Natural killer cell (primary cell): Measurements from ENCODE around the gene SPCS1. TPM values are rescaled to one million over a fixed set of nuclear protein-coding genes. Genes with fewer than 3 reads are reported as not detected.

ENCODE experiments used
- ATAC-seq, 3 donors: fragments of 150-1000 bp in 2 of 3; fragments of 200-7000 bp in 1 of 3; cut with Tn5 transposase; 1 replicate in 1 of 3; 2 replicates in 2 of 3; pipeline ENCODE4 v1.10.0; 2021; ENCODE audit warnings: mild to moderate bottlenecking in 2 of 3, moderate library complexity in 2 of 3
- DNase-seq, 2 donors: peaks; one replicate each; pipeline versions ENCODE4 v3.0.0 to v3.0.0-alpha.2; 2013 to 2021; ENCODE audit warnings: mixed read lengths in 1 of 2
- H3K27ac ChIP-seq: one replicate; pipeline ENCODE4 v1.5.1; 2013; ENCODE audit warnings: mild to moderate bottlenecking, low read length
- H3K27me3 ChIP-seq: one replicate; pipeline ENCODE4 v1.6.1; 2013; ENCODE audit warnings: low read length; ENCODE audit not compliant: control insufficient read depth, insufficient read depth
- H3K36me3 ChIP-seq: one replicate; pipeline ENCODE4 v1.6.1; 2013; ENCODE audit warnings: low read length; ENCODE audit not compliant: control insufficient read depth, insufficient read depth
- H3K4me1 ChIP-seq: one replicate; pipeline ENCODE4 v1.6.1; 2013; ENCODE audit warnings: low read length; ENCODE audit not compliant: control insufficient read depth, insufficient read depth
- H3K4me3 ChIP-seq: one replicate; pipeline ENCODE4 v1.5.1; 2013; ENCODE audit warnings: low read length
- H3K9me3 ChIP-seq: one replicate; pipeline ENCODE4 v1.6.1; 2013; ENCODE audit warnings: low read length; ENCODE audit not compliant: control insufficient read depth, insufficient read depth
- H3K27ac Mint-ChIP-seq, 2 donors: one replicate each; pipeline ENCODE4 v1.8.0; 2022; ENCODE audit warnings: mild to moderate bottlenecking in 2 of 2, mixed read lengths in 2 of 2, moderate library complexity in 1 of 2
- H3K27me3 Mint-ChIP-seq, 2 donors: one replicate each; pipeline ENCODE4 v1.8.0; 2022; ENCODE audit warnings: low read depth in 2 of 2, mixed read lengths in 2 of 2
- H3K36me3 Mint-ChIP-seq: one replicate; pipeline ENCODE4 v1.8.0; 2022; ENCODE audit warnings: mixed read lengths
- H3K4me1 Mint-ChIP-seq, 2 donors: one replicate each; pipeline ENCODE4 v1.8.0; 2022; ENCODE audit warnings: mixed read lengths in 2 of 2
- H3K4me3 Mint-ChIP-seq: one replicate; pipeline ENCODE4 v1.8.0; 2022; ENCODE audit warnings: mild to moderate bottlenecking, moderate library complexity, mixed read lengths
- H3K9me3 Mint-ChIP-seq, 2 donors: one replicate each; pipeline ENCODE4 v1.8.0; 2022; ENCODE audit warnings: mixed read lengths in 2 of 2
- CTCF ChIP-seq: fragments of 200-600 bp; IDR thresholded peaks from one replicate; pipeline ENCODE4 v1.8.0; 2022; ENCODE audit warnings: antibody characterized with exemption
- WGBS: methylation state at CpG from one replicate; pipeline ENCODE4 v1.1.7; 2013; ENCODE audit warnings: missing lambda C conversion rate; ENCODE audit not compliant: insufficient coverage; 5-methylcytosine and 5-hydroxymethylcytosine counted together
- intact Hi-C: fragments of 100-400 bp; cut with micrococcal nuclease; formaldehyde crosslinking; loops from one replicate; pipeline ENCODE4 v1.14.2; 2022
- total RNA-seq, 4 donors: library from RNA; stranded (reverse); fragments of 120-200 nt in 1 of 4; gene quantifications; one replicate each; pipeline versions ENCODE4 v1.2.3 to v1.2.4, GENCODE V29; 2013 to 2022

The SPCS1 gene
- total RNA-seq, 3 donors from 2014 or later (not counting 1 experiment from before 2014, with no cell fraction given): 52.4 to 64.4 (median 57.3) TPM

- peaks cover 0 to under 1% of the 10 kb centered on the region in 2 donors for H3K9me3 Mint-ChIP-seq
- H3K4me3 ChIP-seq: no peak overlapping the region
- no peaks in the 10 kb centered on the region for H3K36me3 Mint-ChIP-seq
- no peaks in the 10 kb centered on the region for H3K4me1 ChIP-seq
- WGBS: 92% methylated on average over 39 of the region's 39 CpGs
- peaks cover 3% of the 10 kb centered on the region for H3K36me3 ChIP-seq
- H3K9me3 ChIP-seq: peaks cover 4% of the 10 kb centered on the region
- H3K27me3 ChIP-seq: no peaks in the 10 kb centered on the region
- no peak overlapping the region for H3K4me3 Mint-ChIP-seq
- TF ChIP-seq CTCF: no peak
- no peaks in the 10 kb centered on the region for H3K27me3 Mint-ChIP-seq
- peaks cover 2 to 5% of the 10 kb centered on the region in 2 donors for H3K4me1 Mint-ChIP-seq
- no peak overlapping the region for H3K27ac ChIP-seq
- intact Hi-C loops: no loop called here
- ATAC-seq (no peak), DNase-seq (no peak)
- no peak overlapping the region for H3K27ac Mint-ChIP-seq
These were observed 8.7 kb downstream of the SPCS1 start for GRCh38 chr3:52714335-52715302.

DNA sequence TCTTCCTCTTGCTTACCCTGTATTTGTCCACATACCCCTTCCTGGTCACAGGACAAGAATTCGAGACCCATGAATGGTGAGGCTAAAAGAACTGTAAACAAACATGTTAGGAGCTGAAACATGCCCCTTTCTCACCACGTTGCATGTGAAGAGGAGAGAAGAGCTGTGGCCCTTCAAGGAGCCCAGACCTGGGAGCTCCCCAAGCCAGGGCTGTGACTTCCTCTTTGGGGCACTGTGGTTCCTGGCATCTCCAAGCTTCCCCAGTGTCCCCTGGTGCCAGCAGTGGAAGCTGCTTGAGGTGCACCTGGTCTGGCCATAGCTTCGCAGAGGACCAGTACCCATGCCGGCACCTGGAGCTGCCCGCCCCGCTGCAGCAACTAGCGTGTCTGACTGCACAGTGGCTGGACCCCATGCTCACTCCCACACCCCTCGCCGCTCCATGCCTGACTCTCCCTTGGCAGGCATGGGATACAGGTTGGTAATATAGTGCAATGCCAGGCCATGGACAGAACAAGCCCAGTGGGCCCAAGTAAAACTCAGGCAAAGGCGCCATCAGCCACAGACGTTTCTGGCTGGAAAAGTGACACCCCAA, 9.9 kb downstream of the SPCS1 start:
- Mint-ChIP-seq H3K27me3 (no peaks in the 10 kb centered on the region), H3K36me3 (no peaks in the 10 kb centered on the region), H3K27ac (no peak overlapping the region), H3K4me1 (peaks cover 11 to 12% of the 10 kb centered on the region in 2 donors), H3K4me3 (no peak overlapping the region), H3K9me3 (peaks cover 0 to 3% of the 10 kb centered on the region in 2 donors)
- intact Hi-C loops: no loop called here
- Histone ChIP-seq H3K27me3 (no peaks in the 10 kb centered on the region), H3K9me3 (peaks cover 10% of the 10 kb centered on the region), H3K36me3 (peaks cover 3% of the 10 kb centered on the region), H3K4me3 (no peak overlapping the region), H3K27ac (no peak overlapping the region), H3K4me1 (peaks cover under 1% of the 10 kb centered on the region)
- 92% methylated on average over 11 of the region's 11 CpGs for WGBS
- TF ChIP-seq CTCF: no peak
- ATAC-seq (no peak), DNase-seq (no peak)

DNA sequence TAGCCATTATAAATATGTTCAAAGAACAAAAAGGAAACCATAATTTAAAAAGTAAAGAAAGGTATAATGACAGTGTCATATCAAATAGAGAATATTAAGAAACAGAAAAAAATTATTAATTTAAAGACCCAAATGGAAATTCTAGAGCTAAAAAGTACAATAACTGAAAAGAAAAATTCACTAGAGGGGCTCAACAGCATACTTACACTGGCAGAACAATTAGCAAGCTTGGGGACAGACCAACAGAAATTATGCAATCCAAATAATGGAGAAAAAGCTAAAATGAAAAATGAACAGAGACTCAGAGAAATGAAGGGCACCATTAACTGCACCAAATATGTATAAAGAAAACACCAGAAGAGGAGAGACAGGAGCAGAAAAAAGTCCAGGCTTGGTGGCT, 13.7 kb downstream of the SPCS1 start:
- no peak overlapping the region for H3K4me3 ChIP-seq
- Mint-ChIP-seq H3K36me3 (no peaks in the 10 kb centered on the region), H3K9me3 (peaks cover 0 to 3% of the 10 kb centered on the region in 2 donors), H3K27me3 (no peaks in the 10 kb centered on the region), H3K4me1 (peaks cover 15 to 17% of the 10 kb centered on the region in 2 donors), H3K4me3 (no peak overlapping the region), H3K27ac (peak overlapping the region in 1 of 2 donors; percentile 72)
- peaks cover 10% of the 10 kb centered on the region for H3K9me3 ChIP-seq
- intact Hi-C loops: no loop called here
- H3K27me3 ChIP-seq: no peaks in the 10 kb centered on the region
- ATAC-seq (no peak), DNase-seq (no peak)
- no peak overlapping the region for H3K27ac ChIP-seq
- TF ChIP-seq CTCF: no peak
- peaks cover 3% of the 10 kb centered on the region for H3K36me3 ChIP-seq
- peaks cover 8% of the 10 kb centered on the region for H3K4me1 ChIP-seq
